Measurements from ENCODE around the gene COL1A1. TPM values are rescaled to one million over a fixed set of nuclear protein-coding genes. Genes with fewer than 3 reads are reported as not detected.

COL1A1 gene
- total RNA-seq, 1 donor from 2014 or later: 12,796 TPM

GRCh38 chr17:50155115-50155819 is 46.2 kb downstream of the COL1A1 start:
- H3K27ac ChIP-seq (ENCODE audit: low read depth, low read length): no peak overlapping the region
- TF ChIP-seq CTCF (IDR thresholded peaks at IDR 0.05; ENCODE audit: insufficient read depth, low read depth, low read length) (no peak), EZH2 (IDR thresholded peaks at IDR 0.05; ENCODE audit: insufficient read depth, low read length) (no peak)
- no peaks in the 10 kb centered on the region for H3K36me3 Mint-ChIP-seq (ENCODE audit: low read depth, unreplicated experiment)
- H3K9me3 ChIP-seq (ENCODE audit: insufficient read depth, low read depth, low read length): no peaks in the 10 kb centered on the region
- H3K79me2 ChIP-seq (ENCODE audit: insufficient read depth, low read length): peaks cover 6% of the 10 kb centered on the region
- H2AFZ ChIP-seq (ENCODE audit: low read depth, low read length): no peak overlapping the region
- H3K27me3 ChIP-seq (ENCODE audit: insufficient read depth, low read length): no peaks in the 10 kb centered on the region
- no peaks in the 10 kb centered on the region for H3K27me3 Mint-ChIP-seq (ENCODE audit: low read depth, unreplicated experiment)
- FAIRE-seq (no peak), DNase-seq (ENCODE audit: low read depth) (no peak)
- no peaks in the 10 kb centered on the region for H4K20me1 ChIP-seq (ENCODE audit: insufficient read depth, low read length)
- no peaks in the 10 kb centered on the region for H3K9me3 Mint-ChIP-seq (ENCODE audit: unreplicated experiment)
- no peaks in the 10 kb centered on the region for H3K36me3 ChIP-seq (ENCODE audit: insufficient read depth, low read length)
- H3K4me3 ChIP-seq (ENCODE audit: insufficient read depth, low read depth, low read length): no peak overlapping the region
- peaks cover 1% of the 10 kb centered on the region for H3K4me1 Mint-ChIP-seq (ENCODE audit: low read depth, unreplicated experiment)
- no peak overlapping the region for H3K27ac Mint-ChIP-seq (ENCODE audit: unreplicated experiment)
- H3K4me3 Mint-ChIP-seq (ENCODE audit: unreplicated experiment): no peak overlapping the region
- no peak overlapping the region for H3K9ac ChIP-seq (ENCODE audit: low read length)
- H3K4me2 ChIP-seq (ENCODE audit: low read length): no peak overlapping the region
- peaks cover 18% of the 10 kb centered on the region for H3K4me1 ChIP-seq (ENCODE audit: insufficient read depth, low read length)

GRCh38 chr17:50154604-50155003 is 46.8 kb downstream of the COL1A1 start:
- peaks cover 12% of the 10 kb centered on the region for H3K79me2 ChIP-seq (ENCODE audit: insufficient read depth, low read length)
- no peaks in the 10 kb centered on the region for H3K27me3 ChIP-seq (ENCODE audit: insufficient read depth, low read length)
- H3K4me2 ChIP-seq (ENCODE audit: low read length): no peak overlapping the region
- no peak overlapping the region for H3K27ac ChIP-seq (ENCODE audit: low read depth, low read length)
- Mint-ChIP-seq H3K27ac (ENCODE audit: unreplicated experiment) (no peak overlapping the region), H3K27me3 (ENCODE audit: low read depth, unreplicated experiment) (no peaks in the 10 kb centered on the region), H3K4me1 (ENCODE audit: low read depth, unreplicated experiment) (peaks cover 1% of the 10 kb centered on the region), H3K36me3 (ENCODE audit: low read depth, unreplicated experiment) (no peaks in the 10 kb centered on the region), H3K4me3 (ENCODE audit: unreplicated experiment) (no peak overlapping the region), H3K9me3 (ENCODE audit: unreplicated experiment) (no peaks in the 10 kb centered on the region)
- no peaks in the 10 kb centered on the region for H4K20me1 ChIP-seq (ENCODE audit: insufficient read depth, low read length)
- no peak overlapping the region for H3K4me3 ChIP-seq (ENCODE audit: insufficient read depth, low read depth, low read length)
- H3K4me1 ChIP-seq (ENCODE audit: insufficient read depth, low read length): peaks cover 18% of the 10 kb centered on the region
- no peak overlapping the region for H2AFZ ChIP-seq (ENCODE audit: low read depth, low read length)
- no peaks in the 10 kb centered on the region for H3K9me3 ChIP-seq (ENCODE audit: insufficient read depth, low read depth, low read length)
- no peak for TF ChIP-seq CTCF (IDR thresholded peaks at IDR 0.05; ENCODE audit: insufficient read depth, low read depth, low read length)
- TF ChIP-seq EZH2 (IDR thresholded peaks at IDR 0.05; ENCODE audit: insufficient read depth, low read length): no peak
- FAIRE-seq (no peak), DNase-seq (ENCODE audit: low read depth) (no peak)
- no peaks in the 10 kb centered on the region for H3K36me3 ChIP-seq (ENCODE audit: insufficient read depth, low read length)
- H3K9ac ChIP-seq (ENCODE audit: low read length): no peak overlapping the region
